H1 (cell line): ENCODE results near the gene DEFB113. TPM values are rescaled to one million over a fixed set of nuclear protein-coding genes. Genes with fewer than 3 reads are reported as not detected.

Experiments used
- CTCF ChIA-PET: fragments of 300-600 bp; sonication (Branson Sonifier 250); formaldehyde crosslinking; loops from one replicate; lab custom pipeline; 2021; ENCODE audit not compliant: partially characterized antibody; lab: Charles Lee
- POLR2A ChIA-PET: fragments of 300-600 bp; sonication (Branson Sonifier 250); formaldehyde crosslinking; loops from one replicate; lab custom pipeline; 2021; ENCODE audit warnings: inconsistent platforms; ENCODE audit not compliant: partially characterized antibody; lab: Charles Lee
- DNase-seq, 2 experiments: peaks; one replicate each; pipeline versions ENCODE4 v3.0.0 to v3.0.0-alpha.2; 2010 to 2022; ENCODE audit warnings: low spot score in 2 of 2, low read depth in 1 of 2, mixed read lengths in 1 of 2
- FAIRE-seq: peaks from 2 replicates; lab custom pipeline; 2011; peaks lifted over from hg19 to GRCh38; lab: Jason Lieb, UNC
- H2AFZ ChIP-seq: 2 replicates; pipeline ENCODE4 v1.8.1; 2012; ENCODE audit warnings: low read length, inconsistent platforms
- H2AK5ac ChIP-seq: 2 replicates; pipeline ENCODE4 v1.6.1; 2013; ENCODE audit warnings: low read depth, low read length
- H2BK120ac ChIP-seq: replicated peaks from 2 replicates; pipeline ENCODE3; 2013; ENCODE audit warnings: low read depth, low read length, inconsistent platforms
- H2BK12ac ChIP-seq: 2 replicates; pipeline ENCODE4 v1.6.1; 2013; ENCODE audit warnings: low read depth, low read length
- H2BK15ac ChIP-seq: 2 replicates; pipeline ENCODE4 v1.6.1; 2013; ENCODE audit warnings: low read length
- H2BK20ac ChIP-seq: 2 replicates; pipeline ENCODE4 v1.6.1; 2013; ENCODE audit warnings: low read length
- H2BK5ac ChIP-seq: 2 replicates; pipeline ENCODE4 v1.6.1; 2013; ENCODE audit warnings: low read depth, low read length
- H3K14ac ChIP-seq: 2 replicates; pipeline ENCODE4 v1.6.1; 2013; ENCODE audit warnings: inconsistent platforms; ENCODE audit not compliant: insufficient read length
- H3K18ac ChIP-seq: 2 replicates; pipeline ENCODE4 v1.6.1; 2013; ENCODE audit warnings: low read length; ENCODE audit errors: extremely low read depth
- H3K23ac ChIP-seq: 2 replicates; pipeline ENCODE4 v1.6.1; 2013; ENCODE audit warnings: inconsistent platforms; ENCODE audit not compliant: insufficient read length
- H3K23me2 ChIP-seq: 2 replicates; pipeline ENCODE4 v1.6.1; 2013; ENCODE audit warnings: low read depth, low read length
- H3K27ac ChIP-seq: 2 replicates; pipeline ENCODE4 v1.6.1; 2011; ENCODE audit warnings: low read depth, low read length, inconsistent platforms
- H3K27me3 ChIP-seq, 4 experiments: replicated peaks in 1 of 4; 1 replicate in 1 of 4; 2 replicates in 3 of 4; pipeline versions ENCODE4 v1.6.1 to v1.8.1; 2011 to 2013; ENCODE audit warnings: low read length in 3 of 4, mild to moderate bottlenecking in 3 of 4, inconsistent platforms in 2 of 4, mixed read lengths in 2 of 4, moderate library complexity in 1 of 4; ENCODE audit not compliant: control insufficient read depth in 3 of 4, insufficient read depth in 3 of 4; ENCODE audit errors: extremely low read depth in 1 of 4
- H3K36me3 ChIP-seq, 4 experiments: 2 replicates each; pipeline versions ENCODE4 v1.6.1 to v1.8.1; 2011 to 2013; ENCODE audit warnings: mild to moderate bottlenecking in 4 of 4, low read length in 3 of 4, moderate library complexity in 2 of 4, control low read depth in 1 of 4, inconsistent platforms in 1 of 4; ENCODE audit not compliant: insufficient read depth in 4 of 4, control insufficient read depth in 2 of 4
- H3K4ac ChIP-seq: replicated peaks from 2 replicates; pipeline ENCODE3; 2013; ENCODE audit warnings: low read length, low read depth, mixed read lengths, inconsistent platforms; ENCODE audit not compliant: insufficient read length
- H3K4me1 ChIP-seq, 4 experiments: replicated peaks in 1 of 4; 1 replicate in 1 of 4; 2 replicates in 3 of 4; pipeline versions ENCODE4 v1.6.1 to v1.8.1; 2011 to 2013; ENCODE audit warnings: low read length in 3 of 4, inconsistent platforms in 2 of 4, mixed read lengths in 1 of 4; ENCODE audit not compliant: insufficient read depth in 4 of 4, control insufficient read depth in 3 of 4
- H3K4me2 ChIP-seq, 2 experiments: 2 replicates each; pipeline versions ENCODE4 v1.6.1 to v1.8.1; 2011 to 2013; ENCODE audit warnings: low read depth in 2 of 2, low read length in 2 of 2, control low read depth in 1 of 2, inconsistent platforms in 1 of 2, mild to moderate bottlenecking in 1 of 2; ENCODE audit not compliant: insufficient read depth in 1 of 2
- H3K4me3 ChIP-seq, 4 experiments: fragments of 200-600, 300-600 bp in 1 of 4; sonication (generic), shearing (Covaris generic), sonication (Bioruptor Twin) in 1 of 4; 2 replicates each; pipeline versions ENCODE4 v1.5.1 to v1.8.1; 2011 to 2016; ENCODE audit warnings: low read length in 4 of 4, low read depth in 3 of 4, control low read depth in 2 of 4, inconsistent platforms in 2 of 4, mild to moderate bottlenecking in 2 of 4, mixed read lengths in 1 of 4, moderate library complexity in 1 of 4; ENCODE audit not compliant: insufficient read depth in 2 of 4; ENCODE audit errors: extremely low read depth in 1 of 4
- H3K56ac ChIP-seq: replicated peaks from 2 replicates; pipeline ENCODE3; 2013; ENCODE audit warnings: low read depth, mild to moderate bottlenecking, mixed read lengths, low read length, inconsistent platforms; ENCODE audit not compliant: insufficient read length
- H3K79me1 ChIP-seq: 2 replicates; pipeline ENCODE4 v1.6.1; 2013; ENCODE audit warnings: low read depth, low read length, control low read depth
- H3K79me2 ChIP-seq, 2 experiments: 2 replicates each; pipeline versions ENCODE4 v1.6.1 to v1.8.1; 2012 to 2013; ENCODE audit warnings: low read length in 2 of 2, mild to moderate bottlenecking in 2 of 2, inconsistent platforms in 1 of 2; ENCODE audit not compliant: insufficient read depth in 2 of 2, control insufficient read depth in 1 of 2
- H3K9ac ChIP-seq, 4 experiments: replicated peaks in 1 of 4; 1 replicate in 1 of 4; 2 replicates in 3 of 4; pipeline versions ENCODE4 v1.6.1 to v1.8.1; 2011 to 2013; ENCODE audit warnings: low read depth in 3 of 4, low read length in 3 of 4, control low read depth in 2 of 4, mild to moderate bottlenecking in 2 of 4, moderate library complexity in 2 of 4, inconsistent platforms in 1 of 4; ENCODE audit errors: extremely low read depth in 1 of 4
- H3K9me3 ChIP-seq, 2 experiments: 2 replicates each; pipeline versions ENCODE4 v1.6.1 to v1.8.1; 2012 to 2013; ENCODE audit warnings: mild to moderate bottlenecking in 2 of 2, moderate library complexity in 2 of 2, control low read depth in 1 of 2, inconsistent platforms in 1 of 2, low read depth in 1 of 2, low read length in 1 of 2, mixed read lengths in 1 of 2; ENCODE audit not compliant: insufficient read depth in 2 of 2
- H4K20me1 ChIP-seq, 2 experiments: replicated peaks in 1 of 2; 2 replicates each; pipeline versions ENCODE3 to v1.8.1; 2011 to 2013; ENCODE audit warnings: inconsistent platforms in 2 of 2, low read length in 2 of 2, mild to moderate bottlenecking in 1 of 2; ENCODE audit not compliant: insufficient read depth in 2 of 2, control insufficient read depth in 1 of 2
- H4K5ac ChIP-seq: 2 replicates; pipeline ENCODE4 v1.6.1; 2013; ENCODE audit warnings: low read length, low read depth, mixed read lengths, inconsistent platforms; ENCODE audit not compliant: insufficient read length
- H4K8ac ChIP-seq: 2 replicates; pipeline ENCODE4 v1.8.0; 2013; ENCODE audit warnings: mild to moderate bottlenecking, moderate library complexity, low read length, inconsistent platforms; ENCODE audit not compliant: insufficient read depth; ENCODE audit errors: extremely low read depth
- H4K91ac ChIP-seq: replicated peaks from 2 replicates; pipeline ENCODE3; 2013; ENCODE audit warnings: low read length, mixed read lengths, inconsistent platforms; ENCODE audit not compliant: insufficient read length
- BACH1 ChIP-seq: IDR thresholded peaks from 2 replicates; pipeline ENCODE4 v1.6.1; 2012; ENCODE audit warnings: low read length, improper control_type of control experiment
- CREB1 ChIP-seq: IDR thresholded peaks from 2 replicates; pipeline ENCODE4 v1.6.1; 2012; ENCODE audit warnings: inconsistent platforms
- JUND ChIP-seq: IDR thresholded peaks from 2 replicates; pipeline ENCODE4 v1.6.1; 2011; ENCODE audit warnings: mild to moderate bottlenecking, improper control_type of control experiment, low read length
- NANOG ChIP-seq: IDR thresholded peaks from 2 replicates; pipeline ENCODE4 v1.6.1; 2011; ENCODE audit warnings: low read length, low read depth, mild to moderate bottlenecking, inconsistent platforms; ENCODE audit not compliant: insufficient read depth, poor library complexity, severe bottlenecking
- PHF8 ChIP-seq: fragments of 200-600 bp; sonication (generic); conservative IDR thresholded peaks from 2 replicates; pipeline ENCODE4 v1.7.1; 2012; ENCODE audit warnings: low read depth, mild to moderate bottlenecking, inconsistent platforms, low read length, moderate library complexity
- POU5F1 ChIP-seq: IDR thresholded peaks from 2 replicates; pipeline ENCODE4 v1.6.1; 2011; ENCODE audit warnings: low read depth, mild to moderate bottlenecking, low read length, moderate library complexity
- RBBP5 ChIP-seq: IDR thresholded peaks from 2 replicates; pipeline ENCODE4 v1.7.1; 2012; ENCODE audit warnings: low read depth, mild to moderate bottlenecking, inconsistent platforms, low read length, moderate library complexity, borderline replicate concordance
- RFX5 ChIP-seq: IDR thresholded peaks from 2 replicates; pipeline ENCODE4 v1.6.1; 2011; ENCODE audit warnings: low read depth, low read length, improper control_type of control experiment, borderline replicate concordance
- SIRT6 ChIP-seq: IDR thresholded peaks from one replicate; pipeline ENCODE4 v1.7.1; 2012; ENCODE audit warnings: low read length, inconsistent platforms
- SP4 ChIP-seq: IDR thresholded peaks from 2 replicates; pipeline ENCODE4 v1.6.1; 2012; ENCODE audit warnings: low read length, inconsistent platforms
- TEAD4 ChIP-seq: IDR thresholded peaks from 2 replicates; pipeline ENCODE4 v1.6.1; 2012; ENCODE audit warnings: low read depth, low read length, inconsistent platforms, mixed read lengths
- ZNF274 ChIP-seq: IDR thresholded peaks from 2 replicates; pipeline ENCODE4 v1.7.0; 2012; ENCODE audit warnings: low read length, borderline replicate concordance; ENCODE audit errors: extremely low read depth
- WGBS, 2 experiments: shearing (Covaris generic) in 1 of 2; methylation state at CpG; one replicate each; pipeline versions ENCODE4 v1.1.6 to v1.1.7; 2013 to 2015; ENCODE audit warnings: low lambda C conversion rate in 2 of 2, mixed read lengths in 2 of 2, inconsistent platforms in 1 of 2, low coverage in 1 of 2, missing lambda C conversion rate in 1 of 2; ENCODE audit not compliant: insufficient replicate concordance in 2 of 2, insufficient coverage in 1 of 2, insufficient read length in 1 of 2; ENCODE audit errors: extremely low coverage in 1 of 2, missing lambda C conversion rate in 1 of 2; 5-methylcytosine and 5-hydroxymethylcytosine counted together
- polyA plus RNA-seq, 7 experiments: library from polyadenylated mRNA; depleted of rRNA in 3 of 7; stranded (reverse) in 5 of 7; unstranded in 2 of 7; fragments of >200 nt in 5 of 7; fragments of 200-250 nt in 2 of 7; gene quantifications; 1 replicate in 5 of 7; 2 replicates in 1 of 7; 4 replicates in 1 of 7; pipeline versions ENCODE4 v1.2.1 to v1.2.3, GENCODE V29; 2011 to 2013; ENCODE audit warnings: missing spikeins in 2 of 7, mixed read lengths in 2 of 7
- total RNA-seq: library from RNA; stranded (reverse); fragmentation: NEBNext Ultra II Directional; extraction: Animal tissue kit (Norgen Biotek cat#: 25700); gene quantifications from 2 replicates; pipeline ENCODE4 v1.2.1, GENCODE V29; 2021
- TF ChIP-seq, protein P1 (sequence below): IDR thresholded peaks from 2 replicates; pipeline ENCODE4 v1.6.1; 2011; ENCODE audit warnings: low read depth, mild to moderate bottlenecking, low read length; ENCODE audit not compliant: insufficient read depth

DEFB113 gene
- total and polyA plus RNA-seq, 2 of the 8 experiments (the other 6 are each of a cell fraction or from before 2014, with no cell fraction given) = not detected

DNA sequence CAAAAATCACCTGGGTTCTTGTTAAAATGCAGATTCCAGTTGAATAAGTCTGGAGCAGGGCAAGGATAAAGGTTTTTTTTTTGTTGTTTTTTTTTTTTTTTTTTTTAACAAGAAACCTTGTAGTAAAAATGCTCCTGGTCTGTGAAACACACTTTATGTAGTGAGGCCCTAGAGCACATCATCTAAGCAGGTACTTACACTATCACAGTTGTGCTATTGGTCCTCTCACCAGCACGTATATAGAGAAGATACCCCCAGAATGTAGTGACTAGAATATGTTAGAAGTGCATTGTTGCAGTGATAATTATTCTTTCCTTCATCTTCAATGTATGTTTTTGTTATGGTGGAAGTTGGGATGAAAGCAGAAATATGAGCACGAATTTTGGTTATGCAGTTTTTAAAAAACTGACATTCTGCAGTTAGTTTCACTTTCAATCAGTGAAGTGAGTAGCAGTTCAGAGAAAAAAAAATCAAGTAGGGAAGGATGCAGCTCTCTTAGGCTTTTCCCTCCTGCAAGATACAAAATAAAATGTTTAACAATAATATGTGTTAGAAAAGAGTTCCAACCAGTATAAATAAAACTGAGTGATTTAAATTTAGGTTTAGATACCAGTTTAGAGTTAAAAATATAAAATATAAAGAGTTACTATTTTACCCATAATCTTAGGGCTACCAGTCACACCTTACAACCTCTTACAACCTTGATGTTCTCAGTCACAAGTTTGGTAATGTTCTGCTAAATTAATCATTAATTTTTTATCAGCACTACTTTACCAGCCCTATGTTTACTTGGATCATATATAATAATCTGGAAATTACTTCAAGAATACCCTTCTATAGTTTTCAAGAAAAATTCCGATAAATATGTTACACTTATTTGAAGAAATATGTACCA, 9.2 kb upstream of the DEFB113 start:
- Histone ChIP-seq H4K91ac (no peak overlapping the region), H3K23ac (no peak overlapping the region), H3K18ac (no peak overlapping the region), H3K79me2 (no peaks in the 10 kb centered on the region), H3K4me3 (no peak overlapping the region), H4K20me1 (no peaks in the 10 kb centered on the region), H3K56ac (no peak overlapping the region), H3K4me2 (no peak overlapping the region), H2BK120ac (no peak overlapping the region), H3K4me1 (no peaks in the 10 kb centered on the region; a peak in 2 of 7 replicates), H2AK5ac (no peak overlapping the region), H3K14ac (no peak overlapping the region), H3K79me1 (no peaks in the 10 kb centered on the region), H3K9me3 (no peaks in the 10 kb centered on the region), H2BK15ac (no peak overlapping the region), H3K27ac (no peak overlapping the region), H3K23me2 (no peaks in the 10 kb centered on the region), H2BK12ac (no peak overlapping the region), H4K8ac (no peak overlapping the region), H3K9ac (no peak overlapping the region), H4K5ac (no peak overlapping the region), H2AFZ (no peak overlapping the region), H3K27me3 (no peaks in the 10 kb centered on the region), H3K36me3 (no peaks in the 10 kb centered on the region), H2BK5ac (no peak overlapping the region), H2BK20ac (no peak overlapping the region), H3K4ac (no peak overlapping the region)
- DNase-seq (no peak), FAIRE-seq (no peak)
- POLR2A ChIA-PET = no interaction called here
- WGBS, 2 experiments = 59% methylated on average over 3 of the region's 3 CpGs; no CpG with 5 or more reads in 1 of the 2 experiments
- CTCF ChIA-PET = interaction anchor here (1.3 kb wide), 1 partner anchor 12 kb away, joined by 3 read pairs; no protein-coding TSS in a partner anchor
- TF ChIP-seq SIRT6 (no peak), ZNF274 (no peak), PHF8 (no peak), RFX5 (no peak), POU5F1 (no peak), CREB1 (no peak), BACH1 (no peak), NANOG (no peak), TEAD4 (no peak), RBBP5 (no peak), JUND (no peak), SP4 (no peak)
- TF ChIP-seq, protein P1, sequence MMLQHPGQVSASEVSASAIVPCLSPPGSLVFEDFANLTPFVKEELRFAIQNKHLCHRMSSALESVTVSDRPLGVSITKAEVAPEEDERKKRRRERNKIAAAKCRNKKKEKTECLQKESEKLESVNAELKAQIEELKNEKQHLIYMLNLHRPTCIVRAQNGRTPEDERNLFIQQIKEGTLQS = no peak
